ENCODE results near the gene GOPC.

GRCh38 chr6:117531346-117531745 is 71.0 kb downstream of the GOPC start:
- TF ChIP-seq CTCF (IDR thresholded peaks at IDR 0.05; ENCODE audit: low read depth, low read length, poor library complexity, severe bottlenecking) (no peak), EZH2phosphoT487 (IDR thresholded peaks at IDR 0.05; ENCODE audit: borderline replicate concordance, low read length) (no peak)
